Uterus (tissue), 2 donors: ENCODE measurements around the gene LY6G5B.

Source experiments
- CTCF ChIP-seq, 4 experiments: fragments of 200-600 bp in 2 of 4; fragments of 450-650 bp in 2 of 4; sonication (generic) in 2 of 4; IDR thresholded peaks; one replicate each; pipeline ENCODE4 v1.5.1; 2016 to 2019; ENCODE audit warnings: antibody characterized with exemption in 4 of 4, mild to moderate bottlenecking in 2 of 4, moderate library complexity in 1 of 4
- POLR2A ChIP-seq, 2 donors: fragments of 450-650 bp; IDR thresholded peaks; one replicate each; pipeline ENCODE4 v1.6.1; 2016; ENCODE audit warnings: antibody characterized with exemption in 2 of 2, mild to moderate bottlenecking in 1 of 2, moderate library complexity in 1 of 2

- TF ChIP-seq CTCF (IDR thresholded peaks at IDR 0.05) (no peak), POLR2A (IDR thresholded peaks at IDR 0.05) (peak; percentile 68 to 85)
Measured at GRCh38 chr6:31660381-31661261, 9.2 kb upstream of the LY6G5B start, which contains the start of gene C6orf47.
